ENCODE measurements around the gene WDR33. TPM values are rescaled to one million over a fixed set of nuclear protein-coding genes. Genes with fewer than 3 reads are reported as not detected.
A peak's percentile ranks its signal among the peaks of the same experiment; 100 is the strongest.
"Not testable (repeated sequence)": the region's sequence is repeated elsewhere in the genome, so short reads cannot be mapped to it uniquely, and the experiment has no call there.

Gene WDR33
- total and polyA plus RNA-seq, 2 donors (not counting 3 experiments of a cell fraction or from before 2014, with no cell fraction given), result 16.4 to 52.5 TPM

- POLR2A ChIA-PET, result interaction anchor here (0.7 kb wide), 1 partner anchor 10 kb away, joined by 4 read pairs; no protein-coding TSS in a partner anchor
- H3K9me3 ChIP-seq (replicated peaks; ENCODE audit: control insufficient read depth, insufficient read depth, low read length); H3K9me1 ChIP-seq (replicated peaks; ENCODE audit: control insufficient read depth, extremely low read depth, insufficient read depth, low read length); H3K27ac ChIP-seq (ENCODE audit: insufficient read depth, low read depth, low read length); H3K27me3 ChIP-seq (ENCODE audit: control insufficient read depth in 2 of 2, insufficient read depth in 2 of 2, low read length in 2 of 2); H3K4me1 ChIP-seq (ENCODE audit: control insufficient read depth, extremely low read depth, insufficient read depth, low read length); dilution Hi-C loops (cut with MboI; ENCODE audit: extremely low pct_ligation_motif_present, low sequenced_read_pairs); H3K36me3 ChIP-seq (ENCODE audit: control insufficient read depth in 2 of 2, extremely low read depth in 1 of 2, insufficient read depth in 2 of 2, low read length in 2 of 2); BruUV-seq (replicated peaks); H3K4me3 ChIP-seq (replicated peaks in 1 of 3; ENCODE audit: insufficient read depth in 1 of 3, low read depth in 1 of 3, low read length in 3 of 3); H4K20me1 ChIP-seq (replicated peaks; ENCODE audit: control insufficient read depth, extremely low read depth, insufficient read depth, low read length); CTCF ChIA-PET; H3K4me2 ChIP-seq (ENCODE audit: insufficient read depth, low read length); H2AFZ ChIP-seq (ENCODE audit: low read depth, low read length); H3K79me2 ChIP-seq (ENCODE audit: control insufficient read depth, insufficient read depth, low read length); intact Hi-C loops (cut with micrococcal nuclease); H3K9ac ChIP-seq (replicated peaks; ENCODE audit: extremely low read depth, insufficient read depth, low read length): not testable (repeated sequence)
- DNase-seq (ENCODE audit: low read depth, low spot score), result peak; percentile 26
- peak; percentile 8 for FAIRE-seq
Observed at GRCh38 chr2:127749537-127749936, 61.4 kb downstream of the WDR33 start.

GRCh38 chr2:127747621-127748020, 63.4 kb downstream of the WDR33 start:
- dilution Hi-C loops (cut with MboI; ENCODE audit: extremely low pct_ligation_motif_present, low sequenced_read_pairs) (no loop called here), intact Hi-C loops (cut with micrococcal nuclease) (no loop called here)
- Histone ChIP-seq H3K27ac (ENCODE audit: insufficient read depth, low read depth, low read length) (no peak overlapping the region), H4K20me1 (replicated peaks; ENCODE audit: control insufficient read depth, extremely low read depth, insufficient read depth, low read length) (no peaks in the 10 kb centered on the region), H3K36me3 (ENCODE audit: control insufficient read depth in 2 of 2, extremely low read depth in 1 of 2, insufficient read depth in 2 of 2, low read length in 2 of 2) (peaks cover 0 to 2% of the 10 kb centered on the region in 2 experiments), H3K9me3 (replicated peaks; ENCODE audit: control insufficient read depth, insufficient read depth, low read length) (no peaks in the 10 kb centered on the region), H3K27me3 (ENCODE audit: control insufficient read depth in 2 of 2, insufficient read depth in 2 of 2, low read length in 2 of 2) (no peaks in the 10 kb centered on the region), H3K9me1 (replicated peaks; ENCODE audit: control insufficient read depth, extremely low read depth, insufficient read depth, low read length) (no peaks in the 10 kb centered on the region), H3K4me3 (replicated peaks in 1 of 3; ENCODE audit: insufficient read depth in 1 of 3, low read depth in 1 of 3, low read length in 3 of 3) (no peak overlapping the region), H3K79me2 (ENCODE audit: control insufficient read depth, insufficient read depth, low read length) (no peaks in the 10 kb centered on the region), H3K4me2 (ENCODE audit: insufficient read depth, low read length) (no peak overlapping the region), H2AFZ (ENCODE audit: low read depth, low read length) (no peak overlapping the region), H3K4me1 (ENCODE audit: control insufficient read depth, extremely low read depth, insufficient read depth, low read length) (peaks cover 3% of the 10 kb centered on the region), H3K9ac (replicated peaks; ENCODE audit: extremely low read depth, insufficient read depth, low read length) (no peak overlapping the region)
- BruUV-seq (replicated peaks), result no TSS peak
- CTCF ChIA-PET, result interaction anchor here (1.4 kb wide), 1 partner anchor 10 kb away, joined by 4 read pairs; no protein-coding TSS in a partner anchor
- FAIRE-seq, result peak; percentile 38
- DNase-seq (ENCODE audit: low read depth, low spot score), result no peak
- POLR2A ChIA-PET, result no interaction called here
- no peak for TF ChIP-seq JUN (IDR thresholded peaks at IDR 0.05; ENCODE audit: borderline replicate concordance, insufficient read depth, insufficient read length, low read depth)
- TF ChIP-seq CTCF (IDR thresholded peaks at IDR 0.05; ENCODE audit: extremely low read depth in 1 of 2, insufficient read depth in 1 of 2, low read depth in 1 of 2, low read length in 2 of 2), result no peak
- no peak for TF ChIP-seq POLR2A (IDR thresholded peaks at IDR 0.05; ENCODE audit: low read depth, low read length)
- no peak for TF ChIP-seq GATA2 (IDR thresholded peaks at IDR 0.05; ENCODE audit: insufficient read depth, insufficient read length, low read depth, low read length)
- no peak for TF ChIP-seq POLR2AphosphoS5 (IDR thresholded peaks at IDR 0.05; ENCODE audit: insufficient read depth, low read depth, low read length)
- no peak for TF ChIP-seq MYC (IDR thresholded peaks at IDR 0.05; ENCODE audit: low read depth, low read length)
- no peak for TF ChIP-seq MAX (IDR thresholded peaks at IDR 0.05; ENCODE audit: insufficient read depth, insufficient read length)
- TF ChIP-seq FOS (IDR thresholded peaks at IDR 0.05; ENCODE audit: borderline replicate concordance, insufficient read depth, low read length), result no peak
- TF ChIP-seq EZH2 (IDR thresholded peaks at IDR 0.05; ENCODE audit: borderline replicate concordance, low read depth, low read length, severe bottlenecking), result no peak

Measured in endothelial cell of umbilical vein (primary cell).